ENCODE data around the gene HES5. TPM values are rescaled to one million over a fixed set of nuclear protein-coding genes. Genes with fewer than 3 reads are reported as not detected.

Gene HES5
- total RNA-seq, 4 donors from 2014 or later: 0.34 to 2.8 (median 1.8) TPM; not detected in 1

DNA sequence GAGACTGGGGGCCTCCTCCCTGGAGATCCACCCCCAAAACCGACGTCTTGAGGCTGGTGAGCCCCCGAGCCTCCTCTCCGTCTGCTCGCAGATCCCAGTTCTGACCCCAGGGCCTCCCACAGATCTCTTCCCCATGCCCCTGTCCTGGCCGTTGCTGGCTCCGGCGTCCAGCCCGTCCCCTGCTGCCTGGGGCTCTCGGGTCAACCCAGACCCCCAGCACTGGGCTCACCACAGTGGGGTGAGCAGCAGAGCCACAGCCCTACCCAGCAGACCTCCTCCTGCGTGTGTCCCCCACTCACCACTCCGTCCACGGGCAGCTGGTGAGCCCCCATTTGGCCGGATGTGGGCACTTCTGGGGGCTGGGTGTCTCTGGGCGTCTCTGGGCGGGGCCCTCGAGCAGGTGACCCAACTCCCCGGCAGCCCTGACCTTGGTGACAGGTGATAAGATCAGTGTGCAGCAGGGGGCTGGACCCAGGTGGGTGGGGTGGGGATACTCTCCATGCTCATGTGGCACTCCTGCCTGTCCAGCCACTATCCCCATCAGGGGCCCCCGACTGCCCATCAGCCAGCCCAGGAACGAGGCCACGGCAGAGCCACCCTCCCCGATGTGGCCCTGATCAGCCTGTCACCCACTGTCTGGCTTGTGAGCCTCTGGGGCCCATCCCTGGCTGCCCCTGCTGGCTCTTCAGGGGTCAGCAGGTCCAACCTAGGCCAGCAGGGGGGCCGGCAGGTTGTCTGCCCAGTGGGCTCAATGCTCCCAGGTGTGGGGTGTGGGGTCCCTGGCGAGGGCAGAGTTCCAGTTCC, 26.8 kb upstream of the HES5 start:
- TF ChIP-seq, protein P1, sequence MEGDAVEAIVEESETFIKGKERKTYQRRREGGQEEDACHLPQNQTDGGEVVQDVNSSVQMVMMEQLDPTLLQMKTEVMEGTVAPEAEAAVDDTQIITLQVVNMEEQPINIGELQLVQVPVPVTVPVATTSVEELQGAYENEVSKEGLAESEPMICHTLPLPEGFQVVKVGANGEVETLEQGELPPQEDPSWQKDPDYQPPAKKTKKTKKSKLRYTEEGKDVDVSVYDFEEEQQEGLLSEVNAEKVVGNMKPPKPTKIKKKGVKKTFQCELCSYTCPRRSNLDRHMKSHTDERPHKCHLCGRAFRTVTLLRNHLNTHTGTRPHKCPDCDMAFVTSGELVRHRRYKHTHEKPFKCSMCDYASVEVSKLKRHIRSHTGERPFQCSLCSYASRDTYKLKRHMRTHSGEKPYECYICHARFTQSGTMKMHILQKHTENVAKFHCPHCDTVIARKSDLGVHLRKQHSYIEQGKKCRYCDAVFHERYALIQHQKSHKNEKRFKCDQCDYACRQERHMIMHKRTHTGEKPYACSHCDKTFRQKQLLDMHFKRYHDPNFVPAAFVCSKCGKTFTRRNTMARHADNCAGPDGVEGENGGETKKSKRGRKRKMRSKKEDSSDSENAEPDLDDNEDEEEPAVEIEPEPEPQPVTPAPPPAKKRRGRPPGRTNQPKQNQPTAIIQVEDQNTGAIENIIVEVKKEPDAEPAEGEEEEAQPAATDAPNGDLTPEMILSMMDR (IDR thresholded peaks at IDR 0.05): no peak
- TF ChIP-seq POLR2A (IDR thresholded peaks at IDR 0.05): no peak
- peaks cover 0 to 7% of the 10 kb centered on the region in 2 donors for H3K4me1 ChIP-seq
- DNase-seq: peak in 1 of 2 donors; percentile 36
- H3K4me3 ChIP-seq: peak overlapping the region; percentile 58 to 82
- intact Hi-C loops (cut with DNase I; ENCODE audit: low total_unique reads): no loop called here
- peak overlapping the region; percentile 88 to 90 for H3K27ac ChIP-seq
- H3K9me3 ChIP-seq: no peaks in the 10 kb centered on the region
- H3K27me3 ChIP-seq: no peaks in the 10 kb centered on the region
- no peaks in the 10 kb centered on the region for H3K36me3 ChIP-seq

DNA sequence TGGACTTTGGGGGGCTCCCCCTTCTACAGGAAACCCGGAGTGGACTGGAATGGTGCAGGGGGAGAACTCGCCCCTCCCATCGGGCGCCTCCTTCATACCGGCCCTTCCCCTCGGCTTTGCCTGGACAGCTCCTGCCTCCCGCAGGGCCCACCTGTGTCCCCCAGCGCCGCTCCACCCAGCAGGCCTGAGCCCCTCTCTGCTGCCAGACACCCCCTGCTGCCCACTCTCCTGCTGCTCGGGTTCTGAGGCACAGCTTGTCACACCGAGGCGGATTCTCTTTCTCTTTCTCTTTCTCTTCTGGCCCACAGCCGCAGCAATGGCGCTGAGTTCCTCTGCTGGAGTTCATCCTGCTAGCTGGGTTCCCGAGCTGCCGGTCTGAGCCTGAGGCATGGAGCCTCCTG, 26.2 kb upstream of the HES5 start, which contains the start of gene TNFRSF14:
TSS of gene TNFRSF14 (plus strand) at position 95 of the 401 bp plus-strand sequence. CDS start at position 389, 294 bp downstream.
- DNase-seq: peak; percentile 52 to 61
- H3K27me3 ChIP-seq: no peaks in the 10 kb centered on the region
- peak within 1 kb of the TSS; percentile 88 to 90 for H3K27ac ChIP-seq
- no peaks in the 10 kb centered on the region for H3K36me3 ChIP-seq
- peak within 1 kb of the TSS; percentile 58 to 82 for H3K4me3 ChIP-seq
- TF ChIP-seq POLR2A (IDR thresholded peaks at IDR 0.05): no peak
- TF ChIP-seq, protein P1 (IDR thresholded peaks at IDR 0.05): no peak
- peaks cover 0 to 7% of the 10 kb centered on the region in 2 donors for H3K4me1 ChIP-seq
- intact Hi-C loops (cut with DNase I; ENCODE audit: low total_unique reads): no loop called here
- no peaks in the 10 kb centered on the region for H3K9me3 ChIP-seq

DNA sequence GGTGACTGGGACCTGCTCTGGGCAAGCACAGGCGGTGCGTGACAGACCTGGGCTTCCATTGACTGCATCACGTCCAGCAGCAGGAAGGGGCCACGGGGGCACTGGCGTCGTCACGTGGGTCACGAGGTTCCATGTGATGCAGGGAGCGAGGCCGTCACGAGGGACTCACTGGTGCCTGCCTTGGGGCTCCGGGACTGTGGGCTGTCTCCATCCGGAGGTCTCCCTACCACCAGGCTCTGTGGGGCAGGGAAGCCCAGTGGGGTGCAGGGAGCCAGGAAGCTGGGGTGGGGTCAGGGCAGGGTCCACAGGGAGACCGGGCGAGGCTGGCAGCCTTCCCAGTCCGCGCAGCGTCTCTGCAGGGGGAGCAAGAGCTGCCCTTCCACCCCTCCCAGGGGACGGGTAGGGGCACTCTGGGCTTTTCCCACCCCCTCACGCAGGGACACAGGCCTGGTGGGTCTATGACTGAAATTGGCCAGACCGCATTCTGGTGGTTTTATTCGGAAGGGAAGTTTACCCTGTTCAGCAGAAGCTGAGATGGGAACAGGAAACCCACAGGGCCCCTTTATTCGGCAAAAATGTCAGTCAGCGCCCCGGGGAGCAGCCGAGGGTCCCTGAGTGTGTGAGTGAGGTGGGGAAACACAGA, 25.7 kb upstream of the HES5 start:
- TF ChIP-seq, protein P1 (IDR thresholded peaks at IDR 0.05): peak in 1 of 4 experiments; percentile 11
- peak; percentile 72 to 73 for TF ChIP-seq POLR2A (IDR thresholded peaks at IDR 0.05)
- DNase-seq: peak; percentile 83 to 85
- peak overlapping the region; percentile 58 to 82 for H3K4me3 ChIP-seq
- H3K27ac ChIP-seq: peak overlapping the region; percentile 88 to 90
- no peaks in the 10 kb centered on the region for H3K9me3 ChIP-seq
- no peaks in the 10 kb centered on the region for H3K27me3 ChIP-seq
- H3K4me1 ChIP-seq: peaks cover 0 to 7% of the 10 kb centered on the region in 2 donors
- H3K36me3 ChIP-seq: no peaks in the 10 kb centered on the region
- intact Hi-C loops (cut with DNase I; ENCODE audit: low total_unique reads): no loop called here

DNA sequence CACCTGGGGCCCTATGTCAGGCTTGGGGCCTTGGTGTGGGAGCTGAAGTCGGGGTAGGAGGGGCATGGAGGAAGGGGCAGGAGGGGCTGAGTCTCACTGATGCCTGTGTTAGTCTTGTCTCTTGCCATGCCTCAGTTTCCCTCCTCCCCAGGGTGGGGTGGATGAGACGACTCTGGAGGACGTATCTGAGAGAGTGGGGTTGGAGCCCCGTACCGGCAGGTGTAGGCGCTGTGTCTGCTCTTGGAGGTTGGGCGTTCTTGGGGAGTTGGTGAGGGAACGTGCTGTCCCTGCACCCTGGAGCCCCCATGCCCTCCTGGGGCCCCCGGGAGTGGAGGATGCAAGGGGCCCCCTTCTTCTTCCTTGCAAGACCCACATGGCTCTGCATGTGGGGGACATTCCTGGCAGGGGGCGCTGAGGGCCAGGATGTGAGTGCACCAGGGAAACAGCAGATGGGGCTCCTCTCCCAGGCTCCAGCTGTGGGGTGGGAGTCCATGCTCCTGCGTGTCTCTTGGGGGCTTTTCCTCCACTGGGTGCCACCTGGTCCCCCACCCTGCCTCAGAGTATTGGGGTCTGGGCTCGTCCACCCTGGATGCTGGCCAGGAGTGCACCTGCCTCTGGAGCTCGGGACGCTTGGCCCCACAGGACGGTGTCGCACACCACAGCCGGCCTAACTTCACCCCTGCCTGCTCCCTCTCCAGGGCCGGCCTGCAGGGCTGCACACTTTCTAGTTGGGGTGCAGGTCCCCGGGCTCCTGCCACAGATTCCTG, 24.7 kb upstream of the HES5 start:
- Histone ChIP-seq H3K4me1 (peaks cover 0 to 7% of the 10 kb centered on the region in 2 donors), H3K4me3 (peak overlapping the region in 1 of 2 donors; percentile 82), H3K36me3 (no peaks in the 10 kb centered on the region), H3K27me3 (no peaks in the 10 kb centered on the region), H3K27ac (peak overlapping the region; percentile 88 to 90), H3K9me3 (no peaks in the 10 kb centered on the region)
- DNase-seq: no peak
- intact Hi-C loops (cut with DNase I; ENCODE audit: low total_unique reads): no loop called here
- TF ChIP-seq, protein P1 (IDR thresholded peaks at IDR 0.05): peak in 2 of 4 experiments; percentile 34 to 35
- TF ChIP-seq POLR2A (IDR thresholded peaks at IDR 0.05): no peak

All from uterus (tissue), 4 donors.